Skin epidermis (tissue), 12 donors: Measurements from ENCODE around the gene NDNF.

Source experiments
- H3K27ac ChIP-seq, 21 experiments: fragments of 200-600 bp; sonication (generic) in 11 of 21; one replicate each; pipeline ENCODE4 v1.5.0; 2020; ENCODE audit warnings: mild to moderate bottlenecking in 3 of 21, inconsistent platforms in 2 of 21, moderate library complexity in 2 of 21
- H3K4me3 ChIP-seq, 7 experiments: fragments of 200-600 bp; sonication (generic) in 2 of 7; one replicate each; pipeline ENCODE4 v1.5.0; 2020; ENCODE audit warnings: inconsistent platforms in 2 of 7, mild to moderate bottlenecking in 2 of 7, moderate library complexity in 1 of 7

NDNF gene

DNA sequence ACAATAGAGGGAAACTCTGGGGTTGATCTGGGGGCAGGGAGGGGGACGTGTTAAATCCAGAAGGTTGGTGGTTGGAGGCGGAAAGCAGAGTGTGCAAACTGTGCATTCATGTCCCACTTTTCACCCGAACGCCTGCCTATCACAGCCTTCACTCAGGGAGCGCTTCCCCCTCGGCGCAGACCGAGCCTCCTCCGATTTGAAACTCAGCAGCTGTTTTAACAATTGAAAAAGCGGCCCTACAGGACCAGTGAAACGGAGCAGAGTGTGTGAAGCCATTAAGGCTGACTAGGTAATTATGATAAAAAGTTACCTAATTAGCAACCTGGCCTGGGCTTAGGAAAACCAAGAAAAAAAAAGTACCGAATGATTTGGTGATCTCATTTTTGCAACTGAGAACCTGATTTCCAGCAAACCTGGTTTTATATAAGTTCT is 685 bp upstream of the NDNF start:
- Histone ChIP-seq H3K4me3 (peak overlapping the region; percentile 27 to 55 (median 47)), H3K27ac (peak overlapping the region in 3 of 21 experiments; percentile 6 to 55 (median 12))

DNA sequence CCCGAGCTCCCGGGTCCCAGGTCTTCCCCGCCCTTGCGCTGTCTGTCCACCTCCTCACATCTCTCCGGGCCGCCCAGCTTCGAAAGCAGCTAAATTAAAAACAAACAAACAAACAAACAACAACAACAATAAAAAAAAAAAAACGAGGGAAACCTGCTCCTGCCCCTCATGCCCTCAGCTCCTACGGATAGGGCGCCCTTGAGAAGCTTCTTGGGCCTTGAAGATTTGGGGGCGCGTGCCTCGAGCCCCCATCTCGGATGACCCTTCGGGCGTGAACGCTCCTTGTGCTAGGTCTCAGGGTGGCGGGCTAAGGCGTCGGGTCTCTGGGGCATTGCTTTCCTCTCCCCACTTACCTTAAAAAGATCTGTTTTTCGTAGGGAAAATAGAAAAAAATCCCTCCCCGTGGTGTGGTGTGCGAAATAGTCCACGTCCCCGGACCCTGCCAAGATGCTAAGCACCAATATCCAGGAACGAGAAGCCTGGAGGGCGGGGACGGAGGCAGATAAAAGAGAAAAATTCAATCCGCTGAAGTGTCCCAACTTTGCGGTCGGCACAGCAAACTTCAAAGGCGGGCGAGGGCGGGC is 603 bp downstream of the NDNF start:
- Histone ChIP-seq H3K27ac (peak overlapping the region in 5 of 21 experiments; percentile 1 to 49 (median 11)), H3K4me3 (peak overlapping the region; percentile 27 to 55 (median 47))

DNA sequence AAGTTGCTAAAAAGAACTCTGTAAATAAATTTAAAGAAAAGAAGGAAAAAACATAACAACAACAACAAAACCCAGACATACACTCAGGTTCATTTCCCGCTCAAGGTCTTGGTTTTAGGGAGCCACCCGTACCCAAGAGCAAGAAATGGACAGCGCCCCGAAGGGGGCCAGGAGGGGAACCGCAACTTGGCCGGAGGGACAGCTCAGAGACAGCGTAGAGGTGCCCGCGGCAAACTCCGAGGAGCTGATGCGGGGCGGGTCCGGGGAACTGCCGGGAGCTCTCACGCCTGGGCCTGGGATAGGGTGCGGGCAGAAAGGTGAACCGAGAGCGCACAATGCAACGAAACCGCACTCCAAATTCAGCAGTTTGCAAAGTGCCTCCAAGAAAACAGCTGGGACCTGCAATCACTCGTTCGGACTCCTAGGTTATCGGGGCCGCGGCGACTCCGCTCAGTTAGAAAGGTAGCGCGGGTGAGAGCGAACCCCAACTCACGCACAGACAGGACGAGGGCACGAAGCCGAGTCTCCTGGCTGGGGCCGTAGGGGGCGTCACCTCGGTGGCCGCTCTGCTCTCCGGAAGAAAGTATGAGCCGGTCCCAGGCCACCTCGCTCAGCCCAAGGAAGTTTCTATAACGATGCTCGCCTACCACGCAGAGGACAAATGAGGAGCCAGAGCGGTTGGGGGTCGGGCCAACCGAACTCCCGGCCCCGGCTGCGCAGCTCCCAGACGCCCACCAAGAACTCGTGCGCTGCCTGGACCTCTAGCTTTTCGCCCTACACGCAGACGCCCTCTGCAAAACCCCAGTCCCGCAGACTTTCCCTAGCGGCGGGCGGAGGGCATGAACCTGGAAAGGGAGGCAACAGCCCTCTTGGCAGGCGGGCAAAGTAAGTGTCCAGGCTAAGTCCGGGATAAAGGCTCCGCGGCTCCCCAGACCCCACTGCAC is 1.4 kb downstream of the NDNF start:
- H3K27ac ChIP-seq, result peak overlapping the region in 3 of 21 experiments; percentile 6 to 47 (median 41)
- peak overlapping the region; percentile 27 to 55 (median 47) for H3K4me3 ChIP-seq

DNA sequence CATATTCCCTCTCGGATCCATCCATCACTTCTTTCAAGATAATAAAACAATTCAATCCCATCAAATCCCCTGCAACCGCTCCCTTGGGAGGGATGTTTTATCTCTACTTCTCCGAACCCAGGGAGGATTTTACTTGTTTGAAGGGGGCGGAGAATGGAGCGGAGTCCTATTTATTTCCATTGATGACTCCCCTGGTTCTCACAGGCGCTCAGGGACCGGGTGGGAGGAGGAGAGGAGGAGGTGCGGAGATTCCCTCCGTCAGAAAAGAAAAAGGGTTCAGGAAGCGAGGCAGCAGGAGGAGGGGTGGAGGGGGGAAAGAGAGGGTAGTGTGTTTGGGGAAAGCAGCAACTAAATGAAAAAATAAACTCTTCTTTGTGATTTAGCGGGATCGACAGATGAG is 2.1 kb downstream of the NDNF start:
- H3K4me3 ChIP-seq, result peak overlapping the region in 3 of 7 experiments; percentile 47 to 55 (median 48)
- H3K27ac ChIP-seq, result peak overlapping the region in 3 of 21 experiments; percentile 6 to 47 (median 41)

DNA sequence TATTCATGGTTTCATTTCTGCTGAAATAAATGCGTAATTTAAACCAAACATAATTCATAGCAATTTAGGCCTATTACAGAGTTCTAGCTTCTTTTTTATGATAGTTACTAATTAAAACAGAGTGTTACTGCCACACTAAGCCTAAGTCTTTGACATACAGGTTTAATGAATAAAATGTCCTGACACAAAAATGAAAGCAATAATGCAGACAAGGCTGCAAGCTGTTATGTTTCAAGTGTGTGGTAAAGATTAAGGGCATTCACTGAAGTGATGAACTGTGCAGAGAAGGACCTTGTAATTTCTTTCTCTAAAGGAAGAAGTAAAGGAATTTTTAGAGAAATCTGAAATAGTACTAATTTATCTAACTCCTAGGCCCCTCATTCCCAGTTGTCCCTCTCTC is 2.9 kb downstream of the NDNF start:
- Histone ChIP-seq H3K27ac (no peak overlapping the region), H3K4me3 (no peak overlapping the region)

DNA sequence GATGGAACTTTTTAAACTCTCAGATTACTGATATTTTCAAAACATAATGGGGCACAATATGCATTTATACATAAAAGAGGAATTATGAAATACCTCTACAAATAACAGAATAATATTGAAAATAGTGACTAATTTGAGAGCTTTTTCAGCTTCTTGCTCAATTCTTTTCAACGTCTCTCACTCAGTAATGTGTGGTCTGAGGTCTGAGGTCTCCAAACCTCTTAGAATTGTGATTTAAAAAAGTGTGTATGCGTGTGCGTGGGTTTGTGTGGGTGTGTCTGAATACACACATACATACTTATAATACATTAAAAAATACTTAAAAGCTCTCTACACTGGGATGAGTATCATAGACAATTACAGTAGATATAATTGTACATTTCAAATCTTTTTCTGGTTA is 7.9 kb downstream of the NDNF start:
- Histone ChIP-seq H3K4me3 (no peak overlapping the region), H3K27ac (no peak overlapping the region)

DNA sequence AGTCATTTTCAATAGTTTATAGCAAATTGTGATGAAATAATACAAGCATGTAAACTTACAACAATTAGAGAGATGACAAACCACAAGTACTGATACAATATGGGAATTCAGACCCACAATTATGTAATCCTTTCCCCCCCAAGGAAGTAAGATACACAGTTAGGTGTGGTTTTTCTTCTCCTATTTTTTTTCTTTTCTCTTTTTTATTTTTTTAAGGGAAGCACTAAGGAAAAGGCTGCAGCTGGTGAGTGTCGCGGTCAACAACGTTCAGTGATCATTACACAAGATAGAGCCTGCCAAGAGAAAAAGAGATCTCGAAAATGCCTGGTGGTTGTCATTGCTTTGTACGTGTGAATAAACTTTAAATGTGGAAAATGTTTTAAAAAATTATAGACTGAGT is 9.8 kb downstream of the NDNF start:
- no peak overlapping the region for H3K27ac ChIP-seq
- no peak overlapping the region for H3K4me3 ChIP-seq

DNA sequence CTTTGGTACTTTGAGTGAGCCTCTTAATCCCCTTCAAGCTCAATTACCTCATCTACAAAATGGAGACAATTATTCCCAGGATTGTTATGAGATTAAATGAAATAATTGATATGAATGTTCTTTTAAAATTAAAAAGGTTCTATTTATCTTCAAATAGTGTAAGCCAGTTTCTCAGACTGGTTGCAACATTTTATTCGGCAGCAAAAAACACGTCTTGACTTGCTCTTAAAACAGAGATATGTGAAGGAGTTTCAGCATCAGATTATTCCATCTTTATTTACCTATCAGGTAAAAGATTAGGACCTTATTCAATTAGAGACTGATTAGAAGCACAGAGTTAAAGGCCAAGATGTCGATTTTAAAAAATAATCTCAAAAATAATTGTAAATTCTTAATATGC is 10.5 kb downstream of the NDNF start:
- H3K4me3 ChIP-seq, result no peak overlapping the region
- no peak overlapping the region for H3K27ac ChIP-seq

DNA sequence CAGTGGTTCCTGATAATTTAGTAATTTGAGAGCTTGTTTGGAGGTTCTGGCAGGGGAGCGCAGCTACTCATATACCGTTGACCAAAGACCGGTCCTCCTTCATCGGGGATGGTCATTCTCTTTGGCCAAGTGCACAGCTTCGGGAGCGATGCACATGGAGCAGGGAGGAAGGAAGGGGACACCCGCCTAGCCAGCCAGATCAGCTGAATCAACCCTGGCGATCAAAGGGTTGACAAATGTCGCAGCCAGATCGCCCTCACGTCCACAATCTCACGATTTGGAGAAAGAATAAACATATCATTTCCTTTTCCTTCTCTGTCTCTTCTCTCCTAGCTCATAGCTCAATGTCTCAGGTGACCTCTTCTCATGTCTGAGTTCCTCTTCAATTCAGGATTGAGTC is 11.1 kb downstream of the NDNF start:
- Histone ChIP-seq H3K27ac (no peak overlapping the region), H3K4me3 (no peak overlapping the region)

DNA sequence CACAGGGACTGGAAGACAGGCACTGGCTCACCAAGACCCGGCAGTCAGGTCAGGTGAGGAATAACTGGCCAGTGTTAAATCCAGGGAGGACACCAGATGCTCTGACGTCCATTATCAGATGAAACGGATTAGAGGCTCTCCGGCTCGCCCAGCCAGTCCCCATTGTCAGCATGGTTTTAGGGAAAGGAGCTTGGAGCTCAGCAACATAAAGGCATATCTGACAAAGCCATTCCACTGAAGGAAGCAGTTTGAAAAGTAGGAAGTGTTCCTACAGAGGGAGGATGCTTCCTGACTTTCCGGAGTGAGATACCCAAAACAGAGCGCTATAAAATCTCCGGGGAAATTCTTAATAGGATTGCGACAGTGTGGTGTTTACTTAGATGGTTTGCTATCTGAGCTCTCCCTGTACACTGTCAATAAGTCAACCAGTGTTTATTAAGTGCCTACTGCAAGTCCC is 14.8 kb downstream of the NDNF start:
- Histone ChIP-seq H3K27ac (no peak overlapping the region), H3K4me3 (no peak overlapping the region)

DNA sequence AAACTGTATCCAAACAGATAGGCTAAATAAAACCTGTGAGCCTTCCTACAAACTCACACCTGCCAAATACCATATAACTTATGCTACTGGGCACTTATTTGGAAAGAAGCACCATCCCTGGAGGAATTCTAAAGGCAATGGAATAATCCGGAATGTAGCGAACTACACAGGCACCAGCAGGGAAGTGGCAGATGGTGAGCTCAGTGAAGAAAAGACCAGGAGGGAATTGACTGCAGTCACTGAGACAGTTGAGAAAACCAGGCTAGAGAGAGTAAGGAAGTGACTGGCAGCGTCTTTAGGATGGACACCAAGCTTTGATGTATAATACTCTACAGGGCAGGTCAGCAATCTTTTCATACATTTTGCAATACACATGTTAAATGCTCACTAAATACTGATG is 16.3 kb downstream of the NDNF start:
- Histone ChIP-seq H3K4me3 (no peak overlapping the region), H3K27ac (no peak overlapping the region)

DNA sequence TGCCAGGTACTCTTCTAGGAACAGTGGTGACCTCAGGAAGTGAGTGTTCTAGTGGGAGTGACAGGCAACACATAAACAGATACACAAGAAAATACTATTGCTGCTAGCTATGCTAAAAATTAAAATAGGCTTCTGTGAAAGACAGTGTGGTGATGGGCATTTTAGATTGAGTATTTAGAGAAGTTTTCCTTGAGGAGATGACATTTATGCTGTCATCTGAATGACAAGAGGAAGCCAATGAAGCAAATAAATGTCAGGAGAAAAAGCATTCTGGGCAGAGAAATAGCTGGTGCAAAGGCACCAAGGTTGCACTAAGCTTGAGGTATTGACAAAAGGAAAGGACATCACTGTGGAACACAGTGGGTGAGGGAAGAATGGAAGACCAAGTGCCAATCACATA is 18.0 kb downstream of the NDNF start:
- no peak overlapping the region for H3K4me3 ChIP-seq
- H3K27ac ChIP-seq, result no peak overlapping the region

DNA sequence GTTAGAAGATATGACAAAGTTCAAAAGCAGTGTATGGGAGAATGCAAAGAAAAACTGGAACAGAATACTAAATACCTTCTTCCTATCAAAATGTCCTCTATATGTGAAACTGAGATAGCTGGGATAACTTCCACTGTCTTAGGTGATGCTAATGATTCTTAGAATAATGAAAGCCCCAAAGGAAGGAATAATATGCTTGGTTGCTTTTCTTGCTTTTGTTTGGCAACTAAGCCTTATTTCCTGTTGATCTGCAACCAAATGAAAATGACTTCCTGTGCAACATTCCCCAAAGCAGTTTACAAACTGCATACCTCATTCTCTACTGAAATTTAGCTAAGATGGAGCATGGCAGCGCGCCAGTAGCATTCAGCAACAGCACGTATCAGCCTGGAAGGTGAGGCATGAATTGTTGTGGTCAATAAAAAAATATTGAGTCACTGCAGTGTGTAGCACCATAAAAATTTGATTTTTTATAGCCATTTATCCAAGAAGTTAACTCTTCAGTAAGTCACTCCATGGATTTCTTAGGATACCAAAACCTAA is 18.7 kb downstream of the NDNF start:
- H3K4me3 ChIP-seq, result no peak overlapping the region
- no peak overlapping the region for H3K27ac ChIP-seq

DNA sequence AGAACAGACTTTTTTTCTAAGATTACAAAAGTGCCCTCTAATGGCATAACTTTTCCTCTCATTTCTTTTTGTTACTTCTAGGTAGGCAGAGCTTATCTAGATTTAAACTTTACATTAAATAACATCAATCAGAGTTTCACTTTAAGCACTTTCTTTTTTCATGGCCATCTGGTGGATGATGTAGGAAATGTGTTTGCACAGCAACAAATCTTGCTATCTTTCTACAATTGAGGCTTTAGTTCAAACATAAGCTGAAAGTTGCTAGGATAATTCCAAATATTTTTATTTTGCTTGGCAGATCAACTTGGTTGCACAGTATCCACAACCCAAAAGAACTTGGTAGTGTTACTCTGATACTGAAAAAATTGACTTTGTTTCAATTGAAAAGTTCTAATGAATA is 22.0 kb downstream of the NDNF start:
- no peak overlapping the region for H3K27ac ChIP-seq
- no peak overlapping the region for H3K4me3 ChIP-seq

DNA sequence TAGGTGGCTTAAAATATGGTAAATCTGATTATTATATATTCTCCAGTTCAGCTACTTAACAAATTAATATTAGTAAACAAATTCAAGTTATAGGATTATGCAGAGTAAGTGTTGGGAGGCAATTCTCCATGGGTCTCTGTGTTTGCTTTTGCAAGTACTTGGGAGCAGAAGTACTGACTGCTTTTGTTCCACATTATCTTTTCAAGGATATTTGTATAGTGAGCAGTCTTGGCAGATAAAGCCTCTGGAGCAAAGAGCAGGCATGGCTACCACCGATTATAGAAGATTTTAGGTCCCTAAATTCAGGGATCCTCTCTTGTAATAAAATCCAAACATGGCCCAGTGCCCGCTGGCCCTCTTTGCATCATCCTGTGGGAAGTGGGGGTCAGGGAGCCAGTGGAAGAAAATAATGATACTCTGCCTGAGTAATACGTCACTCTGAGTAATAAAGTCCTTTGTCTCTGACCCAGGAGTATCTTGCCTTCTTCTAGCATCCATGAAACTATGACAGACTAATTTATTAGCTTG is 23.2 kb downstream of the NDNF start:
- H3K27ac ChIP-seq, result no peak overlapping the region
- H3K4me3 ChIP-seq, result no peak overlapping the region

DNA sequence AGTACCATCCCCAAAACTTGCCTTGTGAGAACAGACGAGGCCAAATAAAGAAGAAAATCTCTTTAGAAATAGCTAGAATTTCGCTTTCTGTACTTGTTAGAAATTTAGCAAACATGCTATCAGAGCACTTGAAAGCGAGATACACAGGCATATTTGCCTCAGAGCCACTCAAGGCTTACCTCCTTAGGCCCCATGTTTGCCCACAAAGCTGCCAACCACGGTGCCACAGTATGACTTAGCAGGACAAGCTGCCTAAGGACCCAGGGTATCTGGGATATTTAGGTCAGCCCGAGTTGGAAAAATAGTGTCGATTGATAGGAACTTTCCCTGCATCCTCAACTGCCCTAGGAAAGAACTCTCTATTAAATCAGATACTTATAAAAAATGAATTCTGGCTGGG is 24.2 kb downstream of the NDNF start:
- Histone ChIP-seq H3K27ac (no peak overlapping the region), H3K4me3 (no peak overlapping the region)

DNA sequence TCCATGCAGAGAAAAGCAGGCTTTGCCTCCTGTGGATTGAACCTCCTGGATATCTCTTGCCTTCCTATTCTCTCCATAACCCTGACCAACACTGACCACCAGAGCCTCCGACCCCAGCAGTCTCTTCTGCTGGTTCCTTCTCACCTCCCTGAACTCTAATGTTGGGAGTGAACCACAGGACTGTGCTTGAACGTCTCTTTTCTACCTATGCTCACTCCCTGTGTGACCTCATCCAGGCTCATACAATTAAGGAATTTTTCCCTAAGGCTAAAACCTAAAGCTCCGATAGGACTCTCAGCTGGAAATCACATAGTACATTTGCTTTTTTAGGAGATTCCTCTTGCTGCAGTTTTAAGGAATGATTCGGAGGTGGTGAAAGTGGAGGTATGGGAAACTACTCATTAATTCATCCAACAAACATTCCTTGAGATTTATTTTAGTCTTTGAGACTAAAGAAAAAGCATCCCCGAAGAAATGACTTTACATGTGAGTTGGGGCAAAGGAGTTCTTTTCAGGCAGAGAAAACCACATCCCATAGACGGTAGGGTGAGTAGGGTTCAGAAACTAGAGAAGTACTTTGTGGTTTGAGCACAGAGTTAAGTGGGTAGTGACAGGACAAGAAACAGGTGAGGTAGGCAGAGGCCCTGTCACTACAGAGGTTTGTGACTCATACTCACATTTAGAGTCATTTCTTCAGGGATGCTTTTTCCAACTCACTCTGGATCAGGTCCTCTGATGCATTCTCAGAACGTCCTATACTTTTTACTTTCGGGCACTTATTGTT is 30.8 kb downstream of the NDNF start:
- Histone ChIP-seq H3K27ac (no peak overlapping the region), H3K4me3 (no peak overlapping the region)

DNA sequence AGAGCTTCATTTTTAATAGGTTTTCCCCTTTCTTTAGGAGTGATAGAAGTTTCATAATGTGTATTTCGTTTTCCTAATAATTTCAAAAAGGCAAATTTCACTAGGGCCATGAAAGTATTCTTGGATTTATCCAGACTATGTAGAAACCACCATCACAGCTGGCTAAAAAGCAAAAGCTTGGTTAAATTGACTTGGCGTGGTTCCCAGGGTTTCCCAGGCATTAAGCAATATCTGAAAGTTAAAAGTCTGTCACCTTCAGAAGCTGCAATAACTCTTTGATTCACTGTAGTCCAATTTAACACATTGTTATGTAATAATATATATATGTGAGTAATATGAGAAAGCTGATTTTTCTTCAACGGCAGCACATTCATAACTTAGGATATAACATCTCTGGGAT is 38.3 kb downstream of the NDNF start:
- Histone ChIP-seq H3K4me3 (no peak overlapping the region), H3K27ac (no peak overlapping the region)

DNA sequence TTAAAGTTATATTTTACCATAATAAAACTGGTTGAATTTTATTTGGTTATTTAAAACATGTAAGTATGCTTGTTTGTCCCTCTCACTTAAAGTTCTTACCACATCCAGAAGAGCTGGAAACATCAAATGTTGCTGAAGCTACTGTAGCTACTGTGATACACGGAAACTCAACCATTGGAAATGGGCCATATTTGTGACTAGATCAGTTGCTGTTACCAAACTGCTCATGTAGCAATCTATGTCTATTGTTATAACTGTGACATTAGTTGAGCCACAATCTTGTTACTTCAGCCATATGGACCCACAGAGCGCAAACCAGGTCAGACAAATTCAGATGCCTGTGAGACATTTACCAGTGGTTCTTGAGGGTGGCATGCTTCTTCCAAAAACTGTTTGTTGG is 41.6 kb downstream of the NDNF start:
- H3K27ac ChIP-seq, result no peak overlapping the region
- H3K4me3 ChIP-seq, result no peak overlapping the region

DNA sequence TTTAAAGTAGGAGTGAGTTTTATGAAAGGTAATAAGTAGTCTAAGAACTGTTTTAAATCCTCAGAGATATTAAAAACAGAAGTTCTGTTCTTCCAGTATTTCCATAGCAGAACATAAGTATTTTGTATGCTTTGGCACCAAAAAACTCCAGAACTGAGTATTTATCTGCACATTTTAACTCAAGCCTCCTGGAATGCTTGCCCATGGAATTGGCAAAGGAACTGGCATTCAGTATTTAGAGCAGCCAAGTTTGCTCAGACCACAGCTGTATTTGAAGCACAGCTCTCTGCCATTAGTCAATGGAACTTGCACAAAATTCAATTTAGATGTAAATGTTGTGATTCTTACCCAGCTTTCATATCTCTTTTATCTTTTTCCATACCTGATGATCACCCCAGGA is 42.2 kb downstream of the NDNF start:
- no peak overlapping the region for H3K27ac ChIP-seq
- no peak overlapping the region for H3K4me3 ChIP-seq
